Esophagus muscularis mucosa (tissue), 4 donors: Measurements from ENCODE around the gene NACC1. TPM values are rescaled to one million over a fixed set of nuclear protein-coding genes. Genes with fewer than 3 reads are reported as not detected.
A peak's percentile ranks its signal among the peaks of the same experiment; 100 is the strongest.
"Not testable (repeated sequence)": the region's sequence is repeated elsewhere in the genome, so short reads cannot be mapped to it uniquely, and the experiment has no call there.

Experiments used
- DNase-seq: peaks from one replicate; pipeline ENCODE4 v3.0.0-alpha.2; 2017; ENCODE audit errors: extremely low spot score
- H3K27ac ChIP-seq, 4 donors: fragments of 200-600 bp; sonication (generic); replicated peaks in 1 of 4; 1 replicate in 3 of 4; 2 replicates in 1 of 4; pipeline ENCODE4 v1.5.1; 2016 to 2019; ENCODE audit warnings: mild to moderate bottlenecking in 1 of 4
- H3K27me3 ChIP-seq, 4 donors: fragments of 200-600 bp; sonication (generic); one replicate each; pipeline versions ENCODE4 v1.5.1 to v1.6.0; 2016 to 2019
- H3K36me3 ChIP-seq, 4 donors: fragments of 200-600 bp; sonication (generic); one replicate each; pipeline ENCODE4 v1.5.1; 2016 to 2019
- H3K4me1 ChIP-seq, 4 donors: fragments of 200-600 bp; sonication (generic); one replicate each; pipeline ENCODE4 v1.5.1; 2016 to 2019
- H3K4me3 ChIP-seq, 4 donors: fragments of 200-600 bp; sonication (generic); 1 replicate in 2 of 4; 2 replicates in 2 of 4; pipeline ENCODE4 v1.5.1; 2016 to 2019; ENCODE audit warnings: mild to moderate bottlenecking in 4 of 4, moderate library complexity in 1 of 4
- H3K9me3 ChIP-seq, 4 donors: fragments of 200-600 bp; sonication (generic); 1 replicate in 3 of 4; 2 replicates in 1 of 4; pipeline ENCODE4 v1.5.1; 2016 to 2019
- CTCF ChIP-seq, 3 experiments: fragments of 200-600 bp in 2 of 3; fragments of 450-650 bp in 1 of 3; sonication (generic) in 2 of 3; IDR thresholded peaks; one replicate each; pipeline ENCODE4 v1.5.1; 2017 to 2019; ENCODE audit warnings: antibody characterized with exemption in 3 of 3, mild to moderate bottlenecking in 2 of 3, moderate library complexity in 1 of 3
- EP300 ChIP-seq: sonication (generic); formaldehyde crosslinking; IDR thresholded peaks from one replicate; pipeline ENCODE4 v1.6.1; 2017; ENCODE audit warnings: antibody characterized with exemption
- POLR2A ChIP-seq: fragments of 450-650 bp; IDR thresholded peaks from one replicate; pipeline ENCODE4 v1.6.1; 2017; ENCODE audit warnings: antibody characterized with exemption, moderate library complexity, mild to moderate bottlenecking, low read depth
- POLR2AphosphoS5 ChIP-seq, 2 donors: sonication (generic); formaldehyde crosslinking; IDR thresholded peaks; one replicate each; pipeline ENCODE4 v1.6.1; 2017; ENCODE audit warnings: antibody characterized with exemption in 2 of 2
- WGBS: methylation state at CpG from one replicate; pipeline ENCODE4 v1.1.5; 2018; 5-methylcytosine and 5-hydroxymethylcytosine counted together
- intact Hi-C: fragments of 100-400 bp; cut with DNase I; formaldehyde crosslinking; loops from one replicate; pipeline ENCODE4 v1.15.1; 2023
- total RNA-seq, 4 donors: library from RNA; depleted of rRNA; stranded (reverse); fragments of >200 nt; gene quantifications; one replicate each; pipeline versions ENCODE4 v1.1.0 to v1.2.1, GENCODE V29; 2016

Gene NACC1
- total RNA-seq, 4 donors from 2014 or later = 24.5 to 61.6 (median 29.6) TPM

- Histone ChIP-seq H3K4me1 (peaks cover 9 to 15% (median 14%) of the 10 kb centered on the region in 4 donors), H3K9me3 (no peaks in the 10 kb centered on the region), H3K27ac (peak overlapping the region; percentile 28 to 51 (median 36)), H3K4me3 (no peak overlapping the region), H3K36me3 (no peaks in the 10 kb centered on the region), H3K27me3 (no peaks in the 10 kb centered on the region)
- TF ChIP-seq EP300 (no peak), POLR2AphosphoS5 (IDR thresholded peaks at IDR 0.05) (peak; percentile 8 to 50)
- 4% methylated on average over 8 of the region's 16 CpGs for WGBS
- intact Hi-C loops = no loop called here
- DNase-seq = no peak
Observed at GRCh38 chr19:13181747-13182388, 63.8 kb downstream of the NACC1 start.

- H3K4me3 ChIP-seq, H3K9me3 ChIP-seq, intact Hi-C loops, H3K27ac ChIP-seq, H3K36me3 ChIP-seq, DNase-seq, H3K27me3 ChIP-seq: not testable (repeated sequence)
- peaks cover 9 to 15% (median 14%) of the 10 kb centered on the region in 4 donors for H3K4me1 ChIP-seq
- 87% methylated on average over 23 of the region's 23 CpGs for WGBS
Observed at GRCh38 chr19:13184926-13185325, 66.9 kb downstream of the NACC1 start.

- H3K27me3 ChIP-seq, DNase-seq, H3K4me3 ChIP-seq, H3K27ac ChIP-seq, H3K9me3 ChIP-seq, intact Hi-C loops, H3K36me3 ChIP-seq: not testable (repeated sequence)
- peaks cover 9 to 14% (median 13%) of the 10 kb centered on the region in 4 donors for H3K4me1 ChIP-seq
- 73% methylated on average over 22 of the region's 22 CpGs for WGBS
Observed at GRCh38 chr19:13185763-13186657, 67.9 kb downstream of the NACC1 start.

- DNase-seq, H3K27ac ChIP-seq, intact Hi-C loops, H3K9me3 ChIP-seq, H3K4me1 ChIP-seq, H3K4me3 ChIP-seq, H3K27me3 ChIP-seq, H3K36me3 ChIP-seq: not testable (repeated sequence)
- WGBS = 95% methylated on average over 8 of the region's 38 CpGs
Observed at GRCh38 chr19:13186688-13187087, 68.6 kb downstream of the NACC1 start.

- WGBS = 95% methylated on average over 4 of the region's 4 CpGs
- Histone ChIP-seq H3K4me3 (no peak overlapping the region), H3K27ac (no peak overlapping the region), H3K36me3 (no peaks in the 10 kb centered on the region), H3K4me1 (no peaks in the 10 kb centered on the region), H3K9me3 (no peaks in the 10 kb centered on the region), H3K27me3 (no peaks in the 10 kb centered on the region)
- intact Hi-C loops = no loop called here
- TF ChIP-seq POLR2A (no peak), EP300 (no peak), POLR2AphosphoS5 (IDR thresholded peaks at IDR 0.05) (no peak), CTCF (IDR thresholded peaks at IDR 0.05) (no peak)
- DNase-seq = no peak
Observed at GRCh38 chr19:13187419-13187818, 69.4 kb downstream of the NACC1 start.

GRCh38 chr19:13189600-13189999 lies 71.5 kb downstream of the NACC1 start:
- peaks cover 0 to 3% (median 0%) of the 10 kb centered on the region in 4 donors for H3K4me1 ChIP-seq
- TF ChIP-seq CTCF (IDR thresholded peaks at IDR 0.05) (no peak), EP300 (no peak), POLR2A (no peak), POLR2AphosphoS5 (IDR thresholded peaks at IDR 0.05) (no peak)
- no peaks in the 10 kb centered on the region for H3K36me3 ChIP-seq
- 87% methylated on average over 4 of the region's 4 CpGs for WGBS
- no peak overlapping the region for H3K4me3 ChIP-seq
- intact Hi-C loops = no loop called here
- H3K9me3 ChIP-seq = no peaks in the 10 kb centered on the region
- H3K27me3 ChIP-seq = no peaks in the 10 kb centered on the region
- no peak overlapping the region for H3K27ac ChIP-seq
- DNase-seq = no peak

Other genes starting within 250 kb of the NACC1 start
- gene DNASE2, start 236.8 kb upstream of the NACC1 start, total RNA-seq = 10 to 100 TPM; 26.6 to 37.4 (median 31.2) TPM
- gene KLF1, start 231.1 kb upstream of the NACC1 start, total RNA-seq = not detected
- gene GCDH, start 227.1 kb upstream of the NACC1 start, total RNA-seq = 10 to 100 TPM; 36.1 to 63.6 (median 52.9) TPM
- under 1 TPM in 1 of 4 donors, not detected in 3; 0.97 TPM for gene SYCE2, start 199.0 kb upstream of the NACC1 start, total RNA-seq
- gene FARSA, start 184.6 kb upstream of the NACC1 start, total RNA-seq = 10 to 100 TPM; 21.6 to 49.2 (median 35.8) TPM
- 100 to 1,000 TPM; 200 to 300 (median 270) TPM for gene CALR, start 179.7 kb upstream of the NACC1 start, total RNA-seq
- gene RAD23A, start 172.4 kb upstream of the NACC1 start, total RNA-seq = 100 to 1,000 TPM; 138 to 218 (median 181) TPM
- 10 to 100 TPM; 33.0 to 60.1 (median 49.3) TPM for gene GADD45GIP1, start 161.0 kb upstream of the NACC1 start, total RNA-seq
- under 1 TPM in 3 of 4 donors, not detected in 1; 0.19 to 0.83 (median 0.29) TPM for gene DAND5, start 148.7 kb upstream of the NACC1 start, total RNA-seq
- 100 to 1,000 TPM in 1 of 4 donors, 10 to 100 TPM in 3; 56.0 to 154 (median 79.4) TPM for gene NFIX, start 122.8 kb upstream of the NACC1 start, total RNA-seq
- gene LYL1, start 15.4 kb upstream of the NACC1 start, total RNA-seq = 10 to 100 TPM; 11.9 to 20.2 (median 17.0) TPM
- 10 to 100 TPM; 21.4 to 27.6 (median 26.9) TPM for gene TRMT1, start 1.5 kb upstream of the NACC1 start, total RNA-seq
- 10 to 100 TPM; 50.2 to 62.6 (median 56.6) TPM for gene STX10, start 32.1 kb downstream of the NACC1 start, total RNA-seq
- gene IER2, start 32.1 kb downstream of the NACC1 start, total RNA-seq = 100 to 1,000 TPM in 1 of 4 donors, 10 to 100 TPM in 3; 29.1 to 144 (median 62.3) TPM